Tibial nerve (tissue), 4 donors: ENCODE data around the gene FMNL2.

ENCODE experiments used
- CTCF ChIP-seq, 5 experiments: fragments of 200-600 bp in 3 of 5; fragments of 450-650 bp in 2 of 5; sonication (generic) in 3 of 5; IDR thresholded peaks; one replicate each; pipeline ENCODE4 v1.5.1; 2016 to 2019; ENCODE audit warnings: antibody characterized with exemption in 5 of 5, mild to moderate bottlenecking in 3 of 5, moderate library complexity in 2 of 5
- EP300 ChIP-seq, 2 donors: sonication (generic); formaldehyde crosslinking; IDR thresholded peaks; one replicate each; pipeline ENCODE4 v1.6.1; 2017; ENCODE audit warnings: antibody characterized with exemption in 2 of 2, mild to moderate bottlenecking in 1 of 2
- POLR2A ChIP-seq, 2 donors: fragments of 450-650 bp; IDR thresholded peaks; one replicate each; pipeline ENCODE4 v1.6.1; 2017; ENCODE audit warnings: antibody characterized with exemption in 2 of 2, mild to moderate bottlenecking in 2 of 2, moderate library complexity in 2 of 2

GRCh38 chr2:152585830-152586484, 251.0 kb downstream of the FMNL2 start:
- peak in 1 of 2 donors; percentile 61 for TF ChIP-seq EP300 (IDR thresholded peaks at IDR 0.05)
- no peak for TF ChIP-seq CTCF (IDR thresholded peaks at IDR 0.05)
- TF ChIP-seq POLR2A (IDR thresholded peaks at IDR 0.05) = no peak
